AG04450 (cell line): ENCODE data around the gene NSD1. TPM values are rescaled to one million over a fixed set of nuclear protein-coding genes. Genes with fewer than 3 reads are reported as not detected.

Source experiments
- CTCF ChIA-PET: fragments of 300-600, 350-600 bp; formaldehyde crosslinking; extraction: SDS; loops from one replicate; lab custom pipeline; 2022; ENCODE audit warnings: antibody characterized with exemption, inconsistent platforms; lab: Charles Lee
- POLR2A ChIA-PET: fragments of 350-600 bp; formaldehyde crosslinking; extraction: SDS; loops from one replicate; lab custom pipeline; 2021; ENCODE audit warnings: antibody characterized with exemption, inconsistent platforms; lab: Yijun Ruan, JAX
- DNase-seq: peaks from one replicate; pipeline ENCODE4 v3.0.0-alpha.2; 2011; ENCODE audit warnings: low read depth, low spot score
- H3K27ac ChIP-seq: one replicate; pipeline ENCODE4 v1.5.1; 2012; ENCODE audit warnings: low read depth, low read length, control low read depth
- H3K27me3 ChIP-seq: one replicate; pipeline ENCODE4 v1.6.0; 2012; ENCODE audit warnings: low read length; ENCODE audit not compliant: control insufficient read depth, insufficient read depth
- H3K4me3 ChIP-seq: 2 replicates; pipeline ENCODE4 v1.5.1; 2011; ENCODE audit warnings: mild to moderate bottlenecking, low read depth, low read length, control low read depth
- H3K9me3 ChIP-seq: 2 replicates; pipeline ENCODE4 v1.5.1; 2012; ENCODE audit warnings: low read length; ENCODE audit not compliant: control insufficient read depth, insufficient read depth
- polyA plus RNA-seq: library from polyadenylated mRNA; depleted of rRNA; stranded (reverse); fragments of >200 nt; gene quantifications from 2 replicates; pipeline ENCODE4 v1.2.3, GENCODE V29; 2011
- TF ChIP-seq, protein P1 (sequence below): IDR thresholded peaks from 2 replicates; pipeline ENCODE4 v1.5.1; 2011; ENCODE audit warnings: low read depth, low read length, control low read depth, inconsistent platforms

Gene NSD1
- polyA plus RNA-seq, 1 experiment, result 33.4 TPM

DNA sequence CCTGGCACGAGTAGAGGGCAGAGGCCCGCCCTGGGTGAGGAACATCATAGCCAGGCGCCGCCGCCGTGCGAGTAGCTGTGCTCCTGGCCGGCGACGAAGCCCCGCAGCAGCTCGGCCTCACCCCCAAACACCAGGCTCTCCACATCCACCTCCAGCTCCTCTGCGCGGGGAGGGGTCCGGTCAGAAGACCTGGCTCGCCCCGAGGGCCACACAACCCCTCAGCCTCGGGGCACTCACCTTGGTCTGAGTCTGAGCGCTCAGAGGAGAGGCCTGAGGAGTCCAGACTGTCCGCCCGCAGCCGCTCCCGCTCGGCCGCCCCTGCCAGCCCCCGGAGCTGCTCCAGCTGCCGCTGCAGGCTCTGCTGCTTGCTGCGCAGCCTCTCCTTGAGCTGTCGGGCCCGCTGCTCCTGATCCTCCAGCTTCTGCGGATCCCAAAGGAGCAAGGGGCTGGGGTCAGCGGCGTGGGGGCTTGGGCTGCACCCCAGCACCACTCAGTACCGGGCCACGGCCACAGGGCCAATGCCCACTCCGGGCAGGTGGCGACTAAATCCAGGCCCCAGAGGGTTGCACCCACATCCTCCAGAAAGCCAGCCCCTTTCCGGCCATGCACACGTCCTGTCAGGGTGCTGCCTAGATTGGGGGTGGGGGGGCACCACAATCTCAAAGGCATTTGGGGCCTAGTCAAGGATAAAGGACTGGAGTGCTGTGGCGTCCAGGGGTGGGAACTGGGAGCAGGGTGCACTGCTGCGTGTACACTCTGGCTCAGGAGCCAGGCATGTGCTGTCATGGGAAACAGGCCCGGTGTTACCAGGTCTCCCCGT is 174.2 kb downstream of the NSD1 start:
- Histone ChIP-seq H3K9me3 (no peaks in the 10 kb centered on the region; the same call in 1 of the 2 replicates), H3K4me3 (no peak overlapping the region), H3K27me3 (no peaks in the 10 kb centered on the region), H3K27ac (no peak overlapping the region)
- ChIA-PET CTCF (interaction anchor here (1.2 to 2.6 kb wide), 2 partner anchors 182 to 194 kb away, joined by 3 to 35 read pairs; no protein-coding TSS in a partner anchor), POLR2A (no interaction called here)
- DNase-seq, result no peak
- TF ChIP-seq, protein P1, sequence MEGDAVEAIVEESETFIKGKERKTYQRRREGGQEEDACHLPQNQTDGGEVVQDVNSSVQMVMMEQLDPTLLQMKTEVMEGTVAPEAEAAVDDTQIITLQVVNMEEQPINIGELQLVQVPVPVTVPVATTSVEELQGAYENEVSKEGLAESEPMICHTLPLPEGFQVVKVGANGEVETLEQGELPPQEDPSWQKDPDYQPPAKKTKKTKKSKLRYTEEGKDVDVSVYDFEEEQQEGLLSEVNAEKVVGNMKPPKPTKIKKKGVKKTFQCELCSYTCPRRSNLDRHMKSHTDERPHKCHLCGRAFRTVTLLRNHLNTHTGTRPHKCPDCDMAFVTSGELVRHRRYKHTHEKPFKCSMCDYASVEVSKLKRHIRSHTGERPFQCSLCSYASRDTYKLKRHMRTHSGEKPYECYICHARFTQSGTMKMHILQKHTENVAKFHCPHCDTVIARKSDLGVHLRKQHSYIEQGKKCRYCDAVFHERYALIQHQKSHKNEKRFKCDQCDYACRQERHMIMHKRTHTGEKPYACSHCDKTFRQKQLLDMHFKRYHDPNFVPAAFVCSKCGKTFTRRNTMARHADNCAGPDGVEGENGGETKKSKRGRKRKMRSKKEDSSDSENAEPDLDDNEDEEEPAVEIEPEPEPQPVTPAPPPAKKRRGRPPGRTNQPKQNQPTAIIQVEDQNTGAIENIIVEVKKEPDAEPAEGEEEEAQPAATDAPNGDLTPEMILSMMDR, result no peak

DNA sequence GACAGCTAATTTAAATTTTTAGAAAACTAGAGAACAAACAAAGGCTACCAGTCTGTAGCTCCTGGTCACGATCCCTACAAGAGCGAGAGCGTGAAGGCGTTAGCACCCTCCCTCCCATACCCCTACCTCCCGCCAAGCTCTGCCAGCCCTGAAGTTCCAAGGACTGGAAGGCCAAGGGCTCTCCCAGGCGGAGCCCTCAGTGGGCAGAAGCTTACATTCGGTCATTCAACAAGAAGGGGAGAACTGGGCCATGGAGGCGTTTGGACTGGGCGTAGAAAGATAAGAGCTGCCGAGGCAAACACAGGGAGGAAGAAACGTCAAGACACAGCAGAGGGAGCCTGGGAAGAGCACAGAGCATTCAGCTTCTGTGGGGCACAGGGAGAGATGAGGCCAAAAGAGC is 175.2 kb downstream of the NSD1 start:
- no peak overlapping the region for H3K27ac ChIP-seq
- POLR2A ChIA-PET, result interaction anchor here (0.9 kb wide), 1 partner anchor 210 kb away, joined by 3 read pairs; no protein-coding TSS in a partner anchor
- DNase-seq, result no peak
- TF ChIP-seq, protein P1, result no peak
- no peaks in the 10 kb centered on the region; the same call in 1 of the 2 replicates for H3K9me3 ChIP-seq
- CTCF ChIA-PET, result interaction anchor here (0.6 to 2.8 kb wide), 11 partner anchors 9 to 275 kb away, joined by 3 to 35 read pairs (median 5); partner anchors contain the start of gene LMAN2
- H3K4me3 ChIP-seq, result no peak overlapping the region
- no peaks in the 10 kb centered on the region for H3K27me3 ChIP-seq

- TF ChIP-seq, protein P1, result peak; percentile 86
- H3K9me3 ChIP-seq, result no peaks in the 10 kb centered on the region; the same call in 1 of the 2 replicates
- no peak overlapping the region for H3K4me3 ChIP-seq
- H3K27ac ChIP-seq, result no peak overlapping the region
- CTCF ChIA-PET, result interaction anchor here (0.5 to 2.8 kb wide), 32 partner anchors 9 to 648 kb away, joined by 3 to 35 read pairs (median 4); partner anchors contain the start of gene LMAN2
- DNase-seq, result no peak
- POLR2A ChIA-PET, result interaction anchor here (0.6 to 0.9 kb wide), 3 partner anchors 37 to 211 kb away, joined by 3 to 6 read pairs (median 3); no protein-coding TSS in a partner anchor
- H3K27me3 ChIP-seq, result no peaks in the 10 kb centered on the region
These were observed 176.0 kb downstream of the NSD1 start for GRCh38 chr5:177309351-177310191.

- Histone ChIP-seq H3K27me3 (no peaks in the 10 kb centered on the region), H3K4me3 (peak overlapping the region; percentile 68), H3K9me3 (no peaks in the 10 kb centered on the region; the same call in 1 of the 2 replicates), H3K27ac (no peak overlapping the region)
- ChIA-PET CTCF (interaction anchor here (0.5 to 2.8 kb wide), 29 partner anchors 8 to 649 kb away, joined by 3 to 35 read pairs (median 4); partner anchors contain the start of gene LMAN2), POLR2A (interaction anchor here (0.6 kb wide), 2 partner anchors 36 to 69 kb away, joined by 3 to 6 read pairs; no protein-coding TSS in a partner anchor)
- TF ChIP-seq, protein P1, result no peak
- DNase-seq, result no peak
These were observed 176.8 kb downstream of the NSD1 start for GRCh38 chr5:177310332-177310731.
